Left kidney (tissue), 8 donors: ENCODE data around the gene TMEM163. TPM values are rescaled to one million over a fixed set of nuclear protein-coding genes. Genes with fewer than 3 reads are reported as not detected.
"Not testable (repeated sequence)": the region's sequence is repeated elsewhere in the genome, so short reads cannot be mapped to it uniquely, and the experiment has no call there.

Experiments
- DNase-seq: peaks from one replicate; pipeline ENCODE4 v3.0.0-alpha.2; 2013
- long read RNA-seq, 8 donors: transcript quantifications; one replicate each; lab custom pipeline, GENCODE V29; 2026
- polyA plus RNA-seq: library from polyadenylated mRNA; unstranded; fragments of 120-200 nt; gene quantifications from one replicate; pipeline ENCODE4 v1.2.1, GENCODE V29; 2013; ENCODE audit not compliant: insufficient read length

The TMEM163 gene
- polyA plus RNA-seq, result 1.6 TPM
- long read RNA-seq, donor 1, partial matches to known transcripts, result 0 of 1 reads
- long read RNA-seq, donor 1, other reads (novel, unspliced or antisense), result 0 of 1 reads
- long read RNA-seq, donor 2, result 0 reads
- long read RNA-seq, donor 3, result 0 reads
- long read RNA-seq, donor 4, result 0 reads
- long read RNA-seq, donor 5, full-length matches to known transcripts, result 2 of 2 reads
- long read RNA-seq, donor 5, partial matches to known transcripts, result 0 of 2 reads
- long read RNA-seq, donor 5, other reads (novel, unspliced or antisense), result 0 of 2 reads
- long read RNA-seq, donor 6, result 0 reads
- long read RNA-seq, donor 7, result 0 reads
- long read RNA-seq, donor 8, result 0 reads

DNA sequence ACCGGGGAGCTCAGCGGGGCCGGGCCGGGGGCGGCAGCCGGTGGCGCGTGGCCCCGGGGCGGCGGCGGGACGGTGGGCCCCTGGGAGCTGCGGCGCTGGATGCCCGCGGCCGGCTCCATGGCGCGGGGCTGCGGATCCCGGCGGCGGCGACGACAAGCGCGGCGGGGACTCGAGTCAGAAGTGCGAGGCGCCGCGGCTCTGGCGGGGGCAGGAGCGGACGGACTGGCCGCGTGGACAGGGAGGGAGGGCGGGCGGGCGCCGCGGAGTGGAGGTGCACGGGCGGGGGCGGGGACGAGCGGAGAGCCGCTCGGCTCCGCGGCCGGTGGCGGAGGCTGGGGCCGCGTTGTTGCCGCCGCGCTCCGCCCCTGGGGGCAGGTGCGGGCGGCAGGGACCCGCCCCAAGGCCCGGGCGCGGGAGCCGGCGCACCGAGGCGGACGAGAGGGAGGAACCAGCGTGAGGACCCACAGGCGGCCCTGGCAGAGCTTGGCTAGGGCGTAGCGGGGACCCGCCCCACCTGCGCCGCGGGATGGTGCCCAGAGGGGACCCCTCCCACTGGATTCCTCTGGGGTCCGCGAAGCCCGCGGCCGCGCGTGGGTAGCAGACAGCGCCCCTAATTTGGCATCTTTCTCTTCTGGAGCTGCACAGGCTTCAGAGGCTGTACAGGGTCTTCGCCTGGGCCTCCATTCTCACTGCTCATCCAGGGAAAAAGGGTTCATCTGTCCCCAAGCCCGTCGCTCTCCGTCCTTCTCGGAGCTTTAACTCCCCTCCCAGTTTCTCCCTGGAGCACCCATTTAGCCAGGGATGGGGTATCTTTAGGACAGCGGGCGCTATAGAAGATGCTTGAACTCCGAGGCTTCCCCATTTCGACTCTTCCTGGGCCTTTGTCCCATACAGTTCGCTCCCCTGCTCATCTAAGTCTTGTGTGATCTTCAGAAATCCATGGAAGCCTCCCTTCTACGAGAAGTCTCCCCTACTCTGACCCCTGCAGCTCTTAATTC is at the start of gene TMEM163:
Gene TMEM163 (minus strand): TSS at position 184 of the 998 bp plus-strand sequence.
- no peak for DNase-seq

DNA sequence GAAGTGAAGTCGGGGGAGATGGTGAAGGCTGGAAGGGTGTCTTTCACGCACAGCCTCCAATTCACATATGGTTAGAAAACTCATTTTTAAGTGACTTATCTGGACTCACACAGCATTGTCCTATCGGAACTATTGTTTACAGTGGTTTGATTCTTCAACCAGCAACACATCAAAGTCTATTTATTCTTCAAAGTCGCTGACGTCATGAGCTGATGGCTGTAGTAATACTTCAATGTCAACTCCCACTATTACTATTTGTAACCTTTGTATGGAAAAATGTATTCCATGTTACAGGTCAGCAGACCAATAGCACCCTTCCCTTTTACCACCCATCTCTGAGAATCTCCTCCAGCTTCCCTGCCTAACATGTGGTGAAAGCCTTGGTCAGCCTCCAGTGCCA is 47.8 kb upstream of the TMEM163 start:
- DNase-seq, result no peak

DNA sequence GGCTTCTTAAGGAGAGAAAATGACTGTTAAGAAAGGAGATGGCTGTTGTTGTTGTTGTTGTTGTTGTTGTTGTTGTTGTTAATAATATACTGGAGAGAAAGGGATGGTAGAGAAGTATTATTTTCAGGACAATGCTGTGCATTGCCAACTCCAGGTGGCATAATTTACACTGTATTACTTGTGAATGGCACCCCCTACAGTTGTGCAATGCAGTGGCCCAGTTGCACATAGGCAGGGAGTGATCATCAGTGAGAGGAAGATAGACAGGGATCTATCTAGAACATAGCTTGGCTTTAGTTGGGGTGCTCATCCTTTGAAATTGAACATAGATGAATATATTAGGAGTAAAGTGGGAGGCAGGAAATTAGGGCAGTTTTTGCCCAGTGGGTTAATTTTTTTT is 47.2 kb upstream of the TMEM163 start:
- DNase-seq, result no peak

DNA sequence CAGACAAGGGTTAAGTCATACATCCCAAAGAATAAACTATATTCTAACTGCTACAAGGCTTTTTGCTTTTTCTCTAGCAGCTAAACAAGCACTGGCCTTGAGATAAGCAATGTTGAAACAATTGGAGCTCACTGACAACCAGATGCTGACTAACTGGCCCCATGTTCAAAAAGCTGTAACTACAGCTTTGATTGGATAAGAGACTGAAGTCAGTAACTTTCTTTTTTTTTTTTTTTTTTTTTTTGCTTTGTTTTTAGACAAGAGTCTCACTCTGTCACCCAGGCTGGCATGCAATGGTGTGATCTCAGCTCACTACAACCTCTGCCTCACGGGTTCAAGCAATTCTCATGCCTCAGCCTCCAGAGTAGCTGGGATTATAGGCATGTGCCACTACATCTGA is 45.4 kb upstream of the TMEM163 start:
- no peak for DNase-seq

DNA sequence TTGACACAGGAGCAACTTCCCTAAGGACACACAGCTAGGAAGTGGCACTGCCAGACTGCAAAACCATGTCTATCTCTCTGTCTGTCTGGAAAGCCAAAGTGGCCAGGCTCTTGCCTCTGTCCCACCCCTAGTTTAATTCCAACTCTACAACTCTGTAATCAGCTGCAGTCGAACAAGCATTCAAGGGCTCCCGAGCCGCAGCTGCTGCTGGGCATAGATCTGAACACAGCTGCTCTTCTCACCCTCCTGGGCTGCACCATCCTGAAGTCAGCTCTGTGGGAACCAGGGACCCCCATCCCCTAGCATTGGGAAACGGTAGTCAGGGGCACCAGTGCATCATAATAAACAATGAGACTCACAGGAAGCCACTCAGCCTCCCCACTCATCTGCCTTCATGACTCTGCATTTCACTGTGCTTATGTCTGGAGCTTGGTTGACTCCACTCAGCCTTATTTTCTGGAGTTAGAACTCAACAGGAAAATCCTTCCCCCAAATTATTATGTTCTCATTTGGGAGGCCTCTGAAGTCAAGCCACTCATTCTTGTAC is 44.4 kb upstream of the TMEM163 start:
- DNase-seq, result no peak

DNA sequence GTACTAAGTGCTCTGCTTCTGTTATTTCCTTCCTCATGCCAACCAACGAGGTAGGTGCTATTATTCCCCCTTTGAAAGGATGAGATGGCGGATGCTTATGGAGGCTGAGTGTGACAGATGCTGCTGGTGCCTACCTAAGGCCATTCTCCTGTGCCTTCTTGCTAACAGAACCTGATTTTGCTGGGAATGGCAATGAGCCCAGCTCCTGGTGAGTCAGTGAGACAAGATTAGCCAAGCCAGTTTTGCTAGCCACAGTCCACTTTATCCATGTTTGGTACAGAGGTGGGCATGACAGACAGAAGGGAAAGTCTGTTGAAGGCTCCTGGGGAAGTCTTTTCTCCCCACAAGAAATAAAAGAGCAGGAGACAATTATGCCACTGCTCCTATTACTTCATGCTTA is 43.7 kb upstream of the TMEM163 start:
- no peak for DNase-seq

DNA sequence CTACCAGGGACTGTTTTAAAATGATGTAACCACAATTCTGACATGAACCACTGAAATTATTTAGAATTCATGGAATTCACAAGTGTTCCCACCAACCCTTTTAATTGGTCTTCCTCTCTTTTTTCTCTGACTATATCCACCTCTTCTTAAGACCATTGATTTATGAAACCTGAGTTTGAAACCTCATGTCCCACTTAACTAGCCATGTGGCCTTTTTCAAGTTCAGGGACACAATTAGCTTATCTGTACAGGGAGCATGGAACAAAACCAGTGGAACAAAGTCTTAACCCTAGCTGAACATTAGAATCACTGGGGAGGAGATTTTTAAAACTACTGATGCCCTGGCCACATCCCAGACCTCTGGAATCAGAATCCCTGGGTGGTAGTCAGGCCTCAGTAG is 41.6 kb upstream of the TMEM163 start:
- DNase-seq, result no peak

DNA sequence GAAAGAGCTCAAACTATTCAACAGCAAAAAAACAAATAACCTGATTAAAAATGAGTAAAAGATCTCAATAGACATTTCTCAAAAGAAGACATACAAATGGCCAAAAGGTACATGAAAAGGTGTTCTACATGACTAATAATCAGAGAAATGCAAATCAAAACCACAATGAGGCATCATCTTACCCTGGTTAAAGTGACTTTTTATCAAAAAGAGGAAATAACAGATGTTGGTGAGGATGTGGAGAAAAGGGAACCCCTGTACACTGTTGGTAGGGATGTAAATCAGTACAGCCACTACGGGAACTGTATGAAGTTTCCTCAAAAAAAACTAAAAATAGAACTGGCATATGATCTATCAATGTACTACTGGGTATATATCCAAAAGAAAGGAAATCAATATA is 39.8 kb upstream of the TMEM163 start:
- DNase-seq, result no peak

DNA sequence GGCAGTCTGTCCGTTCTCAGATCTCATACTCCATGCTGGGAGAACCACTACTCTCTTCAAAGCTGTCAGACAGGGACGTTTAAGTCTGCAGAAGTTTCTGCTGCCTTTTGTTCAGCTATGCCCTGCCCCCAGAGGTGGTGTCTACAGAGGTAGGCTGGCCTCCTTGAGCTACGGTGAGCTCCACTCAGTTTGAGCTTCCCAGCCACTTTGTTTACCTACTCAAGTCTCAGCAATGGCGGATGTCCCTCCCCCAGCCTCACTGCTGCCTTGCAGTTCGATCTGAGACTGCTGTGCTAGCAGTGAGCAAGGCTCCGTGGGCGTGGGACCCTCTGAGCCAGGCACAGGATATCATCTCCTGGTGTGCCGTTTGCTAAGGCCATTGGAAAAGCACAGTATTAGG is 33.2 kb upstream of the TMEM163 start:
- not testable (repeated sequence) for DNase-seq

DNA sequence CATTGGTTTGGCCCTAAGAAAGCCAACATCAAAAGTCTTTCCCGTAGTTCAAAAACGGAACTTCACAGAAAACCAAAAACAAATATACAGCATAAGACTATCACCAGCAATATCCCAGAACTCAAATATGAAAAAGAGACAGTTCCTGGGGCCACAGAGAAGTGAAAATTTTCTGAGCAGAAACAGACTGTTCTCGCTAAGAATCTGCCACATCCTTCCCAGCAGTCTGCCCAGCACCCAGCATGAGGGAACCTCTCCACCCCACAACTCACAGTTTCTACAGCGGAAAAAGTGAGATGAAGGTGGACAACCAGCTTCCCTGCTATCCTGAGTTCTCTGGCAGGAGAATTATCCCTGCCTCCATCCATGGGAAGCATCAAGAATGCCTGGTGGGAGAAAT is 26.7 kb upstream of the TMEM163 start:
- no peak for DNase-seq

DNA sequence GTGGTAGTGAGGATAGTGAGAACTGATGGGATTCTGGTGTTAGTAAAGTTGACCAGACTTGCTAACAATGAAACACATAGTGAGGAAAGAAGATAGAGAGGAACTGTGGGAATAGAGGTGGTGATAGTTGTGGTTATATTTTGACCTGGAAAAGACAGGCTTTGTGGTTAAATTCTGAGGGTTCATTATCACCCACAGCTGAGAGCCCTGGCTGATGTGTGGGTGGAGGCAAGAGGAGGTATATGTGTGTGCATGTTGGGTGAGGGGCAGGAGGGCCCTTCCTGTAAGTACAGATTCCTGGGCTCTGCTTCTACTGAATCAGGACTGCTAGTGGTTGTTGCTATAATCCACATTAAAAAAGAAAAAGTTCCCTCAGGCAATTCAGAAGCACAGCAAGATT is 26.2 kb upstream of the TMEM163 start:
- no peak for DNase-seq

DNA sequence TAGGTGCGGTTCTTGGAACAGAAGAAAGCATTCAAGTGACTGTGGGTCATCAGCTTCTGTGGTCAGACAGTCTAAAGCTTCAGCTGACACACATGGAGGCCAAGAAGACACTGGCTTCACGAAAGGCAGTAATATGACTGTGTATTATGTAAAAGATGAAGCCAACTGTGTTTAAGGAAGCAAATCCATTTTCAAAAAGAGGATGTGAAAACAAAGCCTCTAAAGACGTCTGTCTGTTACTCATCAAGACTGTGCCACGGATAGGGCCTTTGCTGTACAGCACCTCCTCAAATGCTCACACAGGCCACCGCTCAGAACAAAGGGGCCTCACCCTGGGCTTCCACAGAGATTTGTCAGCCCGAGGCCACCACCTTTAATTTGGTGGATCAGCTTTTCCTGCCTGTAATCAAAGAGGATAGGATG is 21.1 kb upstream of the TMEM163 start:
- DNase-seq, result no peak

DNA sequence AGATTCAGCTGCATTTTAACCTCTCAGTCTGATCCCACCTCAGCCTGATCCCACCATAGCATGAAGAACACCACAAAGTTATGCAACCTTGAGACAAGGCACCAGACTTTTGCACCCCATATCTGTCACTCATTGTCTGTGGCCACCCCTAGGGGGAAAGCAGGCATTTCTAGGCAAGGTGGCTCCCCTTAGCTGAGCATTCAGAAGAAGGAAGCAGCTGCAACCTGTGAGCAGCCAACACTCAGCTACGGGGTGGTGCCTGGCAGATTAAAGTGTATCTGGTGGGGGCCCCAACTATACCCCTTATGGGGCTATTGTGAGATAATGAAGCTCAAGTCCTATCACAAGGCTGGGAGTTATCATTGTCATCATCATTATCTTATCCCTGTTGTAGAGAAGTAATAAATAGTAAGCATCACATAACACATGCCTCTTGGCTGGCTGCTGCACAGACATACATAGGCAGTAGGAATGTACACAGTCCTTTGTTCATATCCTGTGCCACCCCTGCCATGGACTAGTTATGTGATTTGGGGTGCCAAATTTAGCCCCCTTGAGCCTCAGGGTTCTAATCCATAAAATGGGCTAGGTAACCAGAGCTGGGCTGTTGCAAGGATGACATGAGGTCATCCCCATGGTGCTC is 20.6 kb upstream of the TMEM163 start:
- no peak for DNase-seq

DNA sequence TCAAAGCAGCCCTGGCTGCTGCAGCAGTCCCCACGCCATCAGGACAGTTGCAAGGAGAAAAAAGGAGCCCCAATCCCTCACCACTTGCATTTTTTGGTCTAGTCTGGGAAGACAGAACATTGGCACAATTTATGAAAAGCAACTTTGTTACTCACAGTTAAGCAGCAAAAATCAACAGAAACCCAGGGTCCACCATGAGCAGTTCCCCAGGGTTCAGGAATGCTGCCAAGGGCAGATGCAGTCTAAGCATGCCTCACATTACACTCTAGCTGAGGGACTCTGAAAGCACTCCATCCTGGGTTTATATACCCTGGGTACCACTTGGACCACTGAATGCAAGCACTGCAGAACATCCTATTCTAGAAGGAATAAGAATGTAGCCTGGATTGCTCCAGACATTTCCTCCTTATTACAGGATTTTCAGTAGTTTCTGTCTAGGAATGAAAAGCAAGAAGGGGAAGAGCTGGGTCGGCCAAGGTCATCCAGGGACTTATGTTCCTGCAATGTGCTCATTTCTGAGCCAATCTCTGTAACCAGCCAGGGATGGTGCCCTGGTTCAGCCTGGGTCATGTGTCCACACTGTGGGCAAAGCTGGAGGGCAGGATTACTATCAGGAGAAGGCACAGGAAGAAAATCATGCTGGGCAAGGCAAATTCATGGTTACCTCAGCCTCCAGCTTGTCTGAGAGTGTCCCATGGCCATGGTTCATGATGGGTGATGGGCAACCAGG is 19.5 kb upstream of the TMEM163 start:
- no peak for DNase-seq

DNA sequence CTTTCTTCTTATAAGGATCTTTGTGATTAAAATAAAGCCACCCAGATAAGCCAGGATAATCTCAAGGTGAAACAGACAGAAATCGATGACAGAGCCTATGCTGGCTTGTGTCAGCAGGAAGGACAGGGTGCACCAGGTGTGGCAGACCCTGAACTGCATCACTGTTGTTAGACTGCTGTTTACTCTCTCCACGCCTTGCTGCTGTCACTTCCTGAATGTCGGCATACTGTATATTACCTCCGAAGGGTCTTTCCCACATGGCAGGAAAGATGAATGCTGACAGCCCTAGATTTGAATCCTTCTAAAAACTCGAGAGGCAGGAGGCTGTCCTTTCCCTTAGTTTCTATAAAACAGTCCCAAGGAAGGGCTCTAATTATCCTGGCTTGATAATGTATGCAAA is 18.9 kb upstream of the TMEM163 start:
- DNase-seq, result no peak

DNA sequence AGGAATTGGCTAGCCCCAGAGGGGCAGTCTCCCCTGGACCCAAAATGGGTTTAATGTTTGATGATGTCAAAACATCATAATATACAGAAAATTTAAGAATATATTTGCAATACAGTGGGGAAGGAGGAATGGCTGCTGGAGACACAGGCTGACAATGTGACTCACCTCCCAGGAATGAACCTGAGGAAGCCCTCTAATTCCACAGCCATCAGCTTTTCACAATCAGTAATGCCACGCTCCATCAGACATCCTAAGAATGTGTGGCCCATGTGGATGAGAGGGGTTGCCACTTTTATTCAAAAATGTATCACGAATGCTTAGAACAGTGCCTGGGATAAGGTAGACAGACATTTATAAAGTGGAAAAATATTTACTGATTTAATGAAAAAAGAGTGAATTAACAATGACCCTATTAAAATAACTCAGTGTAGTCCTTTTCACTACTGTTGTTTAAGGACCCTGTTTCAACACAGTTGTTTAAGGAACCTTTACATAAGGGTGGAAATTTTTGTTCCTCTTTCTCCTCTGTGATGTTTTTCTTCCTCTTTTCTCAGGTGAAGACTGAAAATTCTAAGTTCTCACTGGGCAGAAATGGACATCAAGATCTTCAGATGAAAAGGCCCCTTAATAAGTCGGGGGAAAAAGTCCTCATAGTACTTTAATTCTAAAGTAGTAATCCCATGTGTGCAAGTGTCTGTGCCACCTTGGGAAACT is 17.5 kb upstream of the TMEM163 start:
- DNase-seq, result no peak

DNA sequence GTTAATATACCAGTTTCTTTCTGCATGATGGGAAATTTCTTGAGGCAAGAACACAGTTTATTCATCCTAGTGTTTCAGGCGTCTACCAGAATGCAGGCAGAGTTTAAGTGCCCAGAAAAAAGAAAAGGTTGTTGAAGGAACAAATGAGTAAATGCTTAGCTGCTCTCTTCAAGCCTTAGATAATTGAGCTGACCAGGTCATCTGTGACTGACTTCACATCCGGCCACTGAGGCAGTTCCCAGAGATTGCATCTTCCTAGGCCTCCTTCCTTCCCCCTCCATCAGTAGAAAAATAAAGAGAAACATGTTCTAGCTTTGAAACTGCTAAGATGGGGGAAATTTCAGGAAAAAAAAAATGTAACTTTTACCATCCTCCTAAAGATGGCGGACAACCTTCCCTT is 9.4 kb upstream of the TMEM163 start:
- DNase-seq, result no peak

DNA sequence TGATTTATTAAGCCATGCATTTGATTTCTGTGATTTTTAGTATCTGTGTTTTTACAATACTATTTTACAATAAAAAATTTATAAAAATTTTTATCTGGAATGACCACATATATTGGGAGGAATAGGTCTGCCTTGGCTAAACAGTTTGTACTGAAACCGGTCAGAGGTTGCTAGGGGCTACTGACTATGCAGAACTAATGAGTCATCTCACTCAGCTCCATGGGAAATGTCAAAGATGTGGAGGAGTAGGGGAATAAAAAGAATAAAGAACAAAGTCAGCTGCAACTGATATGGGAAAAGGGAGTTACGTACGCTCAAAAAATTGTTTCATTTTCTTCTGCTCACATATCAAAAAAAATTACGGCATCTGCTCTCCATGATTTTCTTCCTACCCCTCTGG is 8.6 kb upstream of the TMEM163 start:
- DNase-seq, result no peak

DNA sequence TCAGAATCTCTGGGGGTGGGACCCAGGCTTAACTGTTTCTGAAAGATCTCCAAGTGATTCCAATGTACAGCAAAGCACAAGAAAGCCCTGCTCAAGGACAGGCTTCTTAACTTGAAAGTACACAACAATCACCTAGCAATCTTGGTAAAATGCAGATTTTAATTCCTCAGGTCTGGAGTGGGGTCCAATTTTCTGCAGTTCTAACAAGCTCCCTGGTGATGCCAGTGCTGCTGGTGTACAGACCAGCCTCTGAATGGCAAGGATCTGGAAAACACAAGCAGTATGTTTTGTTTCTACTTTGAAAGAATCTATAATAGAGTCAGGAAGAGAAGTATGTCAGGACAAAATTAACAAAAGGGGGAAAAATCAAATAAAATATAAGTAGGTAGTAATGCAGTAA is 7.8 kb upstream of the TMEM163 start:
- no peak for DNase-seq

DNA sequence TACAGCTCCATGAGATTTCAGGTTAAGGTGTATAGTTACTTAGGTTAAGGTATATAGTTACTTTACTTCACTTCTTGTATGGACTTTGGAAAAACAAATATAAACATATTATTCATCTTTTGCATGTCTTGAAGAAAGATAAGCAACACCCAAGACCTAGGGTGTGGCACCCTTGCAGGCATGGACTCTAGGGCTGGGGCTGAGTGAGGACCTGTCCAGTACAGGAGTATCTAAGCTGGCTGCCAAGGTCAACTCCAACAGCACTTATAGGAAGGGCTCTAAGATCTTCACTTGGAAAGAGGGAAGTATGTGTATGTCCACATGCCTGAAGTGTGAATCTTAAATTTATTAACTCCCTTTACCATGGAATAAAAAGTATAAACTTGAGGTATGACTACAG is 7.1 kb upstream of the TMEM163 start:
- no peak for DNase-seq

DNA sequence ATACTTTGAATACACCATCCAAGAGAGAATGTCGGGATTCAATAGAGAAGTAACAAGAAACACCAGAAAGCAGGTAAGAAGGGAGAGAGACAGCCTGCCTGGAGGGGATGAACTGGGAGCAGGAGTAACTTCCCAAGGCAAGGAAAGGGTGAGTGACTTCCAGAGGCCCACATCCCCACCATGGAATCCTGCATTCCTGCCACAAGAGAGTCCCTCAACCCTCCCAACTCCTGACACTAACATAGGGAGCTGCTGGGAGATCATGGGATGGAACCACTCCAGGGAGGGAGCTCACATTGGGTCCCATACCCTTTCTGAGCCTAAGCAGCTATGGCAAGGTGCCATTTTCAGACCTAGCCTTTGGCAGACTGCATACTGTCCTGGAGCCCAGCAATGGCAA is 5.5 kb upstream of the TMEM163 start:
- DNase-seq, result no peak
